HG02798 (cell line): ENCODE data around the gene LZTS2.

Experiments
- ATAC-seq: cut with Tn5 transposase; IDR thresholded peaks from one replicate; pipeline ENCODE4 v1.9.1; 2021; ENCODE audit warnings: mild to moderate bottlenecking; ENCODE audit not compliant: unreplicated experiment, poor library complexity

The LZTS2 gene

DNA sequence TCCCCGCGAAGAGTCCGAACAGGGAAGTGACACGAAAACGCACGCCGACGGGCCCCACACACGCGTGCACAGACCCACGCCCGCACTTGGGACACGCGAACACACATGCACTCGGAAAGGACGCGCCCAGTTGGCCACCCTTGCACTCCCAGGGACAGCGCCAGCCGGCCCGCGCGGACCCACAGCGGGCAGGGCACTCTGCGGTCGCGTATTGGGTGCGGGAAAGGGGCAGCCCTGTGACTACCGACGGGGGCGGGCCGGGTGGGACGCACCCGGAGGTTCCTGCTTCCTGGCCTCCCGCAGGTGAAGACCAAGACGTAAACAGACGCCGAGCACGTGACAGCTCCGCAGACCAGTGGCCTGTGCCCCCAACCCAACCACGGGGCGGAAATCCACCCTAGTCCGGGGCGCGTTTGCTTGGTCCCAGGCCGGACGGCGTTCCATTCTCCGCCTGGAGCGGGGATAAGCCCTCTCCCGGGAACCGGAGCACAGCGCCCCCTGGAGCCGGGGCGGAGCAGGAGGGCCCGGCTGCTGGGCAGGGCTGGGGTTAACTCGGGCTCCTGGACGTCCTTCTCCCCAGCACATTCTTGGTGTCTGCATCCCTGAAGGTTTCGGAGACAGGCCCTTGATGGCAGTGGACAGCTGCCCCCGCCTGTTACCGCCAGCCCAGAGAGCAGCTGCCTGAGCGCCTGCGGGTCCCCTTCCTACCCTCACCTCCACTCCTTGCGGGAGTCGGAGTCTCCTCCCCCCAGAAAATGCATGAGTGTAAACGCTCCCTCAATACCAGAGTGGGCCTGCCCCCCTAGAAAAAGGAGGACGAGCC, 2.0 kb upstream of the LZTS2 start:
- peak; percentile 34 for ATAC-seq

DNA sequence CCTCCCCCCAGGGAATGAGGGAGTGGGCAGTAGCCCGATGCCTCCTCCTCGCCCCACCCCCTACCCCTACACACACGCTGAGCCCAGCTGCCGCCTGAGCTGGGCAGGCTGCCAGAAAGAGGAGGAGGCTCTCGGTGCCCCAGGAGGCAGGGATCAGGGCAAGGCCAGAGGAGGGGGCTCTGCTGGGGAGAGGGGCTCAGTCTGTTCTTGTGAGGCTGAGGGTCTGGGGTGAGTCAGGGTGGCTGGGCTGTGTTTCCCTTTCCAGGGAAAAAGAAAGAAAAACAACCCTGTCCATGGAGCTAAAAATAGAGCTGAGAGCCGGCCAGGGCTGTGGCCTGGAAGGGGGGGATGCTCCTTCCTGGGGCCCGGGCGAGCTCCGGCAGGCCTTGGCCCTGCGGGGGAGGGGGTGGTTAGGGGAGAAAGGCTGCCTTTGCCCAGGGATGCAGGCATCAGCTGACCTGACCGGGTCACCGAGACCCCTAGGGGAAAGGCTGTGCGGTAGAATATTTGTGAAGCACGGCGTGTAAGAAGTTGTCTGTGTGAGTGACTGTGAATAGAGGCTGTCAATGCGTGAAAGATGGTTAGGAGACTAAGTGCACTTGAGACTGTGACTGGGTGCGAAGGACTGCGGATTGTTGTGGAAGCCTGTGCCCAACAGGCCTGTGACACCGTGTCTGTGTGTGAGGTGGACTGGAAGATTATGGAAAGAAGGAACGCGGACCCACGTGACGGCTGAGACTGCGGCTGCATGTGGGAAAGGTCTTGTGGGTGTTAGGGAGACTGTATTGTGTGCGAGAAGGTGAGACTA, 1.2 kb upstream of the LZTS2 start:
- ATAC-seq, result peak; percentile 25

- ATAC-seq, result peak; percentile 61
Observed at GRCh38 chr10:100998991-100999741, 442 bp upstream of the LZTS2 start.

DNA sequence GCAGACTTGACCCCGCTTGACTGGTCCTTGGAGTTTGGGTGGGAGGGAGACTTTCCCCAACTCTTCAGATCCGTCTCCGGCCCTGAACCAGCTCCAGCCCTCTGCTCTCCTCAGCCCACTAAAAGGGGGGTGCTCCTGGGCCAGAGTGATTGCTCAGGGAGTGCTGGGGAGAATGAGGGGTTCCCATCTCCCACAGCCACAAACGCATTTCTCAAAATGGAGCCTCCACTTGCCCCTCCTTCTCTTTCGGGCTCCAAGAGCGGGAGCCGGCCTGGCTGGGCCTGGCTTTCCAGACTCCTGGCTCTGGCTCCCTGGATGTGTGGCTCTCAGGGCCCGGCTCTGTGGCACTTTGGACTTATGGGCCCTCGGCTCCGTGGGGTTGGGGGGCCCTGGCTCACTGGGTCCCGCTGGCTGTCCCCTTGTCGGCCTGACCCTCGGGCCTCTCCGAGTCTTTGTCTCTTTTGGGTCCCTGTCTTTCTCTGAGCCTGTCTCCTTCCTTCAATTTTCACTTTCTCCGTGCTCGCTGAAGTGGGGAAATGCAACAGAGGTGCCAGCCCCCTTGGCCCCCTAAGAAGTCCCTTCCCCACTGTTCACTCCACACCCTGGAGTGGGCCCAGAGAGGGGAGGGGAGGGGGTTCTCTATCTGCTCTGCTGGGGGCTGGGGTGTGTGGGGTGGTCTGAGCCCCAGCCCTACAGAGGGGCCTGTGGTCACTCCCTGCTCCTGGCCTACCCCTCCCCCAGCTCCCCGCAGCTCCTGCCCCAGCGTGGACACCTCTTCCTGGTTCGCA, 713 bp downstream of the LZTS2 start:
- no peak for ATAC-seq

- ATAC-seq, result no peak
Observed at GRCh38 chr10:101000915-101001658, 1.5 kb downstream of the LZTS2 start.

GRCh38 chr10:101001659-101002035, 2.0 kb downstream of the LZTS2 start:
- ATAC-seq, result no peak

GRCh38 chr10:101002456-101002855, 2.8 kb downstream of the LZTS2 start:
- ATAC-seq, result no peak

DNA sequence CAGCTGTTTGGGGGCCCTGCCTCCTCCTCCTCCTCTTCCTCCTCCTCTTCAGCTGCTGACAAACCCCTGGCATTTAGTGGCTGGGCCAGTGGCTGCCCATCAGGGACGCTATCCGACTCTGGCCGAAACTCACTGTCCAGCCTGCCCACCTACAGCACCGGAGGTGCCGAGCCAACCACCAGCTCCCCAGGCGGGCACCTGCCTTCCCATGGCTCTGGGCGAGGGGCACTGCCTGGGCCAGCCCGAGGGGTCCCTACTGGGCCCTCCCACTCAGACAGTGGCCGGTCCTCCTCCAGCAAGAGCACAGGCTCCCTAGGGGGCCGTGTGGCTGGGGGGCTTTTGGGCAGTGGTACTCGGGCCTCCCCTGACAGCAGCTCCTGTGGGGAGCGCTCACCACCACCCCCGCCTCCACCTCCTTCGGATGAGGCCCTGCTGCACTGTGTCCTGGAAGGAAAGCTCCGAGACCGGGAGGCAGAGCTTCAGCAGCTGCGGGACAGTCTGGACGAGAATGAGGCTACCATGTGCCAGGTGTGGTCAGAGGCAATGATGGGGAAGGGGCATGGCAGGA, 4.1 kb downstream of the LZTS2 start:
- ATAC-seq, result no peak

DNA sequence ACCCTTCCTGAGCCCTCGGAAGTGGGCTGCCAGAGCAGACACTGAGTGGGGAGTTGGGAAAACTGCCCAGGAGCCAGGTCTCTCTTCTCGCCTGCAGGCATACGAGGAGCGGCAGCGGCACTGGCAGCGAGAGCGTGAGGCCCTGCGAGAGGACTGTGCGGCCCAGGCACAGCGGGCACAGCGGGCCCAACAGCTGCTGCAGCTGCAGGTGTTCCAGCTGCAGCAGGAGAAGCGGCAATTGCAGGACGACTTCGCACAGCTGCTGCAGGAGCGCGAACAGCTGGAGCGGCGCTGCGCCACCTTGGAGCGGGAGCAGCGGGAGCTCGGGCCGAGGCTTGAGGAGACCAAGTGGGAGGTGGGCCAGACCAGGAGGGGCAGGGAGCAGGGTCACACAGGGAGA, 5.8 kb downstream of the LZTS2 start:
- no peak for ATAC-seq

DNA sequence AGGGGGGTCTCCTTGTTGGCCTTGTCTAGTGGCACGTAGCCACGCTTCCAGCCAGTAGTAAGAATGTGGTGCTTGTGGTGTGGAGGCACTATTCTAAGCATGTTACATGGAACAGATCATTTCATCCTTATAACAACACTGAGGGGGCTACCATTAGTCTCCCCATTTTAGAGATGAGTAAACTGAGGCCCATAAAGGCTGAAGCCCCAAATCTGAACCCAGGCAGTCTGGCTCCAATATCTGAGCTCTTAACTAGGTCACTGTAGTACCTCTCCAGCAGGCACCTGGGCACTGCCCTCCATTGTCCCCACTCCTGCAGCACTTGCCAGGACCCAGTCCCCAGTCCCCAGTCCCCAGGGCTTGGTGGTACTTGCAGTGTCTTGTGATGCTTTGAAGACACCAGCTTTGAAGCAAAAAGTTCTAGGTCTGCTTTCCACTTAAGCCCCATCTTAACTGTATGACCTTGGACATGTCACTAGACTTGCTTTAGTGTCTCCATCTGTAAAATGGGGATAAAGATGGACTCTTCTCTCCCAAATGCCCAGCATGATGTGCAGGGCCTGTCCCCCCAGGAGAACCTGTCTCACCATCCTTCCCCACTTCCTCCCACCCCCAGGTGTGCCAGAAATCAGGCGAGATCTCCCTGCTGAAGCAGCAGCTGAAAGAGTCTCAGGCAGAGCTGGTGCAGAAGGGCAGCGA, 6.4 kb downstream of the LZTS2 start:
- no peak for ATAC-seq

DNA sequence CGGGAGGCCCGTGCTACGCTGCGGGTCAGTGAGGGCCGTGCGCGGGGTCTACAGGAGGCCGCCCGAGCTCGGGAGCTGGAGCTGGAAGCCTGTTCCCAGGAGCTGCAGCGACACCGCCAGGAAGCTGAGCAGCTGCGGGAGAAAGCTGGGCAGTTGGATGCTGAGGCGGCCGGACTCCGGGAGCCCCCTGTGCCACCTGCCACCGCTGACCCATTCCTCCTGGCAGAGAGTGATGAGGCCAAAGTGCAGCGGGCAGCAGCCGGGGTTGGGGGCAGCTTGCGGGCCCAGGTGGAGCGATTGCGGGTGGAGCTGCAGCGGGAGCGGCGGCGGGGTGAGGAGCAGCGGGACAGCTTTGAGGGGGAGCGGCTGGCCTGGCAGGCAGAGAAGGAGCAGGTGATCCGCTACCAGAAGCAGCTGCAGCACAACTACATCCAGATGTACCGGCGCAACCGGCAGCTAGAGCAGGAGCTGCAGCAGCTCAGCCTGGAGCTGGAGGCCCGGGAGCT, 7.0 kb downstream of the LZTS2 start:
- no peak for ATAC-seq

DNA sequence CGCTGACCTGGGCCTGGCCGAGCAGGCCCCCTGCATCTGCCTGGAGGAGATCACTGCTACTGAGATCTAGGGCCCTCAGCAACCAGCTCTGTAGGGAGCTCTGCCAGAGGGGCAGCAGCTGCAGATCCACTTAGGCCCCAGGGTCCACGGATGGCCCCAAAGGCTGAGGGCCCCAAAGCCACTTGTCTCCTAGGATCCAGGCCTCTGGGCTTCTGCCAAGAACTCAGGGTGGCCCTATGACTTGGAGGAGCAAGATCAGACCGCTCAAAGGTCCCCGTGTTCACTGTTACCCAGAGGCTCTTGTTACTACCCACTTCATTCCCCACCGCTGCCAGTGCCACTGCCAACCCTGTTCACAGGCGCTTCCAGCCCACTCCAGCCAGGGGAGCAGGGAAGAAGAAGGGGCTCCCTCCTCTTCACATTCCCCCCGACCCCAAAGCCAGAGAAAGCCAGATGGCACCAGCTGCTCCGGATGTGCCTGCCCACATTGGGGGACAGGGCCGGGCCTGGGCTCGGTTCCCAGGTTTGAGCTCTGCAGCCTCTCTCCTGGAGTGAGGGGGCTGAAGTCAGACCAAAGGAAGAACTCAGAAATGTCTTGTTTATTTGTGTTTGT, 7.6 kb downstream of the LZTS2 start:
- no peak for ATAC-seq

DNA sequence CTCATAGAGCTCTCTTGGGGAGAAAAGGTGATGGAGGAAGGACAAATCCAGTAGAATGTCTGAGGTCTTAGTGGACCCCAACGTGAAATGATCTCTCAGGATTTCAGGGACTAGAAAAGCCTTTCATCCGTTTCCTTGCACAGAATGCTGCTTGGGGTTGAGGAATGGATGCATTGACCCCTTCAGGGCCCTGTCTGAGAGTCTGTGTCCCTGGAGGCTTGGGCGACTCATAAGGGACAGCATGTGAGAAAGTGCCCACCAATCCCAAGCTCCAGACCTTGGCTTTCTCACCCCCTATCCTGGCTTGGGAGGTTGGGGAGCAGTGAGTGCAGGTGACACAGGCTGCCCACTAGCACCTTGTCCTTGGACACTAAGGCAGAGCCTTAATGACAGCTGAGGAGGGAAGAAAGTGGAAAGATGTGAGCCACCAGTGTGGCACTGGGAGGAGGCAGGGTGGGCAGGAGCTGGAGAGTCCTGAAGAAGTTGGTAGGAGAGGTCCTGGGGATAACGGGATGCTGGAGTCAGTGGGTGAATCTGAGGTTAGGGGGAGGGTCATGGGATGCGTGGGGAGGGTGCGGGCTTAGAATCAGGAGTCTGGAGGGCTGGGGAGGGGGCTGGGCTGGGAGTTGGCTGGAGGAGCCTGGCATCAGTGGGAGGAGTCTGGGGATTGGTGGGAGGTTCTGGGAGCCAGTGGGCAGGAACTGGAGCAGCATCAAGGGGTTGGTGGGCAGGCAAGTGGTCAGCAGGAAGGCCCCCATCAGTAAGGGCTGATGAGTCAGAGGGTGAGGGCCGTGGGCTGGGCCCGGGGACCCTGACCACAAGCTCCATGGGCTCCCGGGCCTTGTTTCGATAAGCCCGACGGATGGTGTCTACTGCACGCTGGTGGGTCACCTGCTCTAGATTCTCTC, 8.6 kb downstream of the LZTS2 start:
- no peak for ATAC-seq

DNA sequence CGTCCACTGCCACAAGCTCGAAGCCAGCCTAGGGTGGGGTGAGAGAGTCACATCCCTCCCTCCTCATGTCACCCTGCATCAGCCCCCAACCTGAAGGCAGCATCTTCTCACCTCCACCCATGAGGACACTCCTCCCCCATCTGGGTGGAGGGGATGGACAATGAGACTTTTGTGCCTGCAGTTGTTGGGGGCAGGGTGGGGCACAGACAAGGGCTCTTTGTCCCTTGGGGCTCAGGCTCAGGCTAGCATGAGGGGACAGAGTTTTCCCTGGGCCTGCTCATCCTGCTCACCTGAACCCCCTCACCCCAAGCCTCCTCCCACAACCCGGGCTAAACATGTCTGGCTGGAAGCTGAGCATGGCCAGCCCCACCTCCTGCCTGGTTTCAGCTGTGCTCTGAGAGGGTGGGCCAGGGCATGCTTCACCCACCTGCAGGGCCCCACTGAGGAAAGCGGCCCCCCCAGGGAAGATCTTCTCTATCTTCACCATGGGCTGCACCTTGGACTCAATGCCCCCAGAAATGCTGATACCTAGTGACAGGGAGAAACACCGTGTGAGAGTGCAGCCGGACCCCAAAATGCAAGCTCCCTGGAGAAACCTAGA, 9.3 kb downstream of the LZTS2 start:
- no peak for ATAC-seq

DNA sequence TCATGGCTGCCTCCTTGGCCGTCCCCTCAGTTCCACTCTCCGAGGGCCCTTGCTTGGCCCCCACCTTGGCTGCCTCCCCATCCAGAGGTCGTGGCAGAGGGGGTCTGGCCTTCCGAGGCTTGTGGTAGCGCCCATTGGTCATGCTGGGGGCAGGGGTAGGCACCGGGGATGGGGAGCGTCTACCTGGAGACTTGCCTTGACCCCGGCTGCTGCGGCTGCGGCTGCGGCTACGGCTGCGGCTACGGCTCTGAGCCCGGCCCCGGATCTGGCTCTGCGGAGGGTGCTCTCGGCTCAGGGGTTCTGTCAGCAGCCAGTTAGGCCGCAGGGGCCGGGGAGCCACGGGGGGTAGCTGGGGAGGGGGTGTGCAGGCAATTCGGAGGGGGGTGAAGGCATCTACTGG, 10.7 kb downstream of the LZTS2 start:
- ATAC-seq, result no peak

DNA sequence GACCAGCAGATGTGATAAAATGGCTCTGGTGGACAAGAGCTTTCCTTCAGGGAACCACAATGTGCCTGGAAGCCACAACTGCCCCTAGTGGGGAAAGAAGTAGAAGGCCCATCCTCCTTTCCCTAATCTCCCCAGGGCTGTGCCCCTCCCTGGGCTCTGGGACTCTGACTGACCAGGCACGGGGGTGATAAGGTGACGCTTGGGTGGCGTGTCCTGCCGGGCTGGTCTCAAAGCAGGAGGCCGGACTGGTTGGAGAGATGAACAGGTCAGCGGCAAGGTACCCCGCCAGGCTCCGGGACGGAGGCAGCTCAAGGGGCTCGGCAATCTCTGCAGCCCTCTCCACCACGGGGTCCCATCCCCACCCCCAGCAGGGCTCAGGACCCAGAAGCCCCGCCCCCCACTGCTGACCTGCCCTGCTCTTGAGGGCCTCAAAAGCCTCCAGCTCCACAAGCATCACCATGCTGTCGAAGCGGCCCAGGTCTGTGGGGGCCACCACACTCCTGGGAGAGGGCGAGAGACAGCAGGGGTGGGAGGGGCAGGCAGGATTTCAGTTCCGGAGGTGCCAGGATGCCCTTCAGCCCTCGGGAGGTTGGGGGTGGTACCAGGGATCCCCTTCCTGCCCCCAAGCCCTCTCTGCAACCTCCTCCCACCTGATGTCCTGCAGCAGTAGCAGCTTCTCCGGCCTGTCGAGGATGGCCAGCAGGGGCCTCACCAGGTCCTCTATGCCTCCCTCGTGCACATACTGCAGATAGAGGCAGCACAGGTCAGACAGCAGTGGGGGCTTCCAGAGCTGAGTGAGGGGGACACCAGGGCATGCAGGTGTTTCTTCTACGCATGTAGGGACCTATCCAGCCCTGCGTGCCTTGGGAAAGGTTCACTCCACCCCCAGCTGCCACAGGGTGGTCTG, 12.2 kb downstream of the LZTS2 start:
- ATAC-seq, result no peak
